HG03520 (cell line): ENCODE data around the gene CHAC1.

ENCODE experiments used
- ATAC-seq: cut with Tn5 transposase; IDR thresholded peaks from one replicate; pipeline ENCODE4 v1.9.1; 2021; ENCODE audit warnings: mild to moderate bottlenecking, moderate library complexity; ENCODE audit not compliant: unreplicated experiment

The CHAC1 gene

DNA sequence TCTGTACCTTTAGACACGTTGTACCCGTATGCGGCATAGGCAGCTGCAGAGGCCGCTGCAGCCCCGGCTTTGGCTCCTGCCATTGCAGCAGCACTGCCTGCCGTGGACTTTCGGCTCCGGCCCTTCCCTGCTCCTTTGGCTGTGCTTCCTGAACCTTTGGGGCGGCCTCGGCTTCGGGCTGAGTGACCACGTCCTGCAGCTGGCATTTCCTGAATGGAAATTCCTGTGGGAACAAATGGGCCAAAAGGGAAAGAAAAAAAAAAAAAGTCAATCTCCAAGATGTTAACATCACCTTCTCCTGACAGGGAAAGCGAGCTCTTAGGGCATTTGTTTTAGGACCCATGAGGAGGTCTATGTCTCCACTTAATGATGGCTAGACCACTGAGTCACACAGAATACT is 29.6 kb downstream of the CHAC1 start:
- no peak for ATAC-seq

GRCh38 chr15:40984406-40984805 is 31.1 kb downstream of the CHAC1 start:
- ATAC-seq: no peak

DNA sequence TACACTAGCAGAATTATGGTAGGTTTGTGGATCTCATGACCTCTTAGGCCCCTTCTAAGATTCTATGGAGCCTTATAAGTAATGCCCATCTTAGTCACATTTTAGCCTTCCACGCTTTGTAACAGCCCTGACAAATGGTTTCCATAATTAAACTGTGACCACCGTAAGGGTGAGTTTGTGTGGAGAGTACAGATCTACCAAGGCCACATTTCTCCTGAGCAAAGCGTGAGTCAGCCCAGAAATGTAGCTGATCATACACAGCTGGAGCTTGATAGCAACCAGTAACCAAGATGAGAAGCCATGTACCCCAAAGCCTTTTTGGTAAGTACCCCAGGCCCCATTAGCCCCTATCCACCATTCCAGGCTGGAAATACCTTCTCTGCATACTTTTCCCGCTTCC is 31.7 kb downstream of the CHAC1 start:
- no peak for ATAC-seq

DNA sequence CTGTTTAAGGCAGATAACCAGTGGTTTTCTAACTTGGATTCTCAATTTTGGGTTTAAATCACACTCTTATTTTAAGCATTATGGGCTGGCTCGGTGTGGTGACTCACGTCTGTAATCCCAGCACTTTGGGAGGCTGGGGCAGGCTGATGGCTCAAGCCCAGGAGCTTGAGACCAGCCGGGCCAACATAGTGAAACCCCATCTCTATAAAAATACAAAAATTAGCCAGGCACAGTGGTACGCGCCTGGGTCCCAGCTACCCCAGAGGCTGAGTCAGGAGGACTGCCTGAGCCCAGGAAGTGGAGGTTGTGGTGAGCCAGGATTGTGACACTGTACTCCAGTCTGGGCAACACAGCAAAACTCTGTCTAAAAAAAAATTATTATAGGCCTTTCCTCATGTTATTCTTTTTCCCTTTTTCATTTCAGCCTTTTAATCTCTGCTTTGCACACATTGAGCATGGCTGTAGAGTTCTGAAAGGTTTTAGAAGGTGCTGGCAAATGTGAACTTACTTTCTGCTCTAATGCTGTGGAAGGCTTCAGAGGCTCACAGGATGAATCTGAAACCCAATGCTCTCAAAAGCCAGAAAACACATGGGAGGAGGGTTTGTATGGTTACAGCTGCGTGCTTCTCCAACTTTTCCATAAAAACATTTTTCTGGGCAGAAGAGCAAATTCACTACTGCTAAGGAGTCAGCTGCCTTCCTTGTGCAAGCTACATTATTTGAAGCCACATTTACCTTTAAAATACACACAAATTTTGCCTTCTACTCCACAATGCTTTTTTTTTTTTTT is 32.5 kb downstream of the CHAC1 start:
- no peak for ATAC-seq

DNA sequence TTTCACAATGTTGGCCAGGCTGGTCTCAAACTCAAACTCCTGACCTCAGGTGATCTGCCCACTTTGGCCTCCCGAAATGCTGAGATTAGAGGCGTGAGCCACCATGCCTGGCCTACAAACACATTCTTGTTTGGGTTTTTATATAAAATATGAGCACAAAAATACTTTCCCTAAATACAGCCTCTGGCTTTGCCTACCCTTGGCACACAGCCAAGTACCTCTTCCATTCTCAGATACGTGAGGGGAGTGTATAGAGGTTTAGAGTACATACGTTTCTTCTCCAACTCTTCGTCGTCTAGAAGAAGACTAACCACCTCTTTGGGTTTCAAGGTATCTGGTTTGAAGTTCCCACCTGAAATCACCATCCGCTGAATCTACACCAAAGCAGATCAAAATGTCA is 33.5 kb downstream of the CHAC1 start:
- ATAC-seq: no peak

DNA sequence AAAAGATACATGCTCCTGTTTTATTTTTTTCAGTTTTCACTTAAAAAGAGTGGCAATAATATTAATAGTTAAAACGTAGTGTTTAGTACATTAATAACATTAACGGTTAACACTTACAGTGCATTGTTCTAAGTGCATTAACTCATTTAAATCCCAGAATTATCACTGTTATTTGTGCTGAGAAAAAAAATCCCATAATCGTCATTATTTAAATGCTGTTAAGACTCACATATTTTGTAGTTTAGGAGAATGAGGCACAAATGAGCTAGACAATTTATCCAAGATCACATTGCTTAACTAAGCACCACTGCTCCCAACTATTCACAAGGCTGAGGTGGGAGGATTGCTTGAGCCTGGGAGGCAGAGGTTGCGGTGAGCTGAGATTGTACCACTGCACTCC is 34.9 kb downstream of the CHAC1 start:
- ATAC-seq: no peak

GRCh38 chr15:40990080-40990479 is 36.8 kb downstream of the CHAC1 start:
- no peak for ATAC-seq

DNA sequence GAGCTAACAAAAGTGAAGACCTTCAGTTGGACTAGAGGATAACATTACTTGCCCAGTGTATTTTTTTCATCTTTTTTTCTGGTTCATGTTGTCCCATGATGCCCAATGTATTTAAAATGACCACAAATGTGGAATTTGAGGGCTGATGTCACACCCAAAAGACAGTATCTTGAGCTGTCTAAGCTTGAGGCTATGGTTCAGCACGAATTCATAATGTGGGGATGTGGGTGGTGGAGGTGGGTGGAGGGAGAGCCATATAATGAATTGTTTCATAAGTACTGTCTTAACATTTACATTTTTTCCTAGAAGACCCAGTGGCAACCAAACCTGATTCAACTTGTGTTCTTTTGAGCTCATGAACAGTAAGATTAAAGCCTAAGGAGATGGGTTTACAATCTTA is 37.5 kb downstream of the CHAC1 start:
- ATAC-seq: no peak

DNA sequence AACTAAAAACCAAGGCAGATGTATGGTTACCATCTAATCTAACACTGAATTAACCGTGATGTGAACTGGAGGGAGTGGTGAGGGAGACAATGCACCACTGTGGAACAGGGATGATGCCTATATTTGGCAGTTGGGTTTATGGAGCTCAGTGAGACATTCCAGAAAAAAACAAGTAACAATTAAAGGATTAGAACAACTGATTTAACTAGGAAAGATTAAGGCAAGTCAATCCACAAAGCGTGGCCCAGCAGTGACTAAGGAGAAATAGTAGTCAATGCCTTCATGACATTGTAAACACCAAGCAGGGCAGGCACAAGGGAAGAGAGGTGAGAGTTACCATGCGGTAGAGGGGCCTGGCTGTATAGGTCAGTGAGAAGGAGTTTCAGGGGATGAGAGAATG is 38.1 kb downstream of the CHAC1 start:
- ATAC-seq: no peak

GRCh38 chr15:40992241-40992741 is 39.0 kb downstream of the CHAC1 start:
- no peak for ATAC-seq

DNA sequence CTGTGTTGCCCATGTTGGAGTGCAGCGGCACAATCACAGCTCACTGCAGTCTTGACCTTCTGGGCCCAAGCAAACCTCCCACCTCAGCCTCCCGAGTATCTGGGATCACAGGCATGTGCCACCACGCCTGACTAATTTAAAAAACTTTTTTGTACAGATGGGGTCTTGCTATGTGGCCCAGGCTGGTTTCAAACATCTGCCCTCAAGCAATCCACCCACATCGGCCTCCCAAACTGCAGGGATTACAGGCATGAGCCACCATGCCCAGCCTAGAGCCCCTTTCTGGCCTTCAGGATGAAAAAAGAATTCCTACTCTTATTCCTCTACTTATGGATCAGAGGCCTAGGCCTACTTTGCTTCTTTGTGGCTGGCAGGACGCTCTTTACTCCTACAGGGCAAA is 39.6 kb downstream of the CHAC1 start:
- no peak for ATAC-seq

DNA sequence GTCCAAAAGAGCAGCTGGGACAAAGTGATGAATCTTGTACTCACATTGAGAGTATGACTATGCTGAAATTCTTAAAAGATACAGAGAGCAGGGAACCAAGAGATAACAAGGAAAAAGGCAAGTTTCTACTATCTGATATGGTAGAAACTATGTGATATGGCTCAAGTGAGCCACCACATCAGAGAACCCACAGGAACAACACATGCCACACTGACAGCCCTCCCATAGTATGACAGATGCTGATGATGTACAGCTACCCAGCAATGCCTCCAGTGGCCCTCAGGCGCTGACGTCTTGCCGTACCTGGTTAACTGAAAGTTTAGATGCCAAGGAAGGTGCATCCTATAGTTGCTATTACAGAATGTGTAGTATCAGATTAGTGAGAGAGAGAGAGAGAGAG is 42.4 kb downstream of the CHAC1 start:
- ATAC-seq: no peak

- no peak for ATAC-seq
Observed at GRCh38 chr15:40999190-40999589, 45.9 kb downstream of the CHAC1 start.

- ATAC-seq: no peak
Observed at GRCh38 chr15:41001524-41002214, 48.4 kb downstream of the CHAC1 start.

DNA sequence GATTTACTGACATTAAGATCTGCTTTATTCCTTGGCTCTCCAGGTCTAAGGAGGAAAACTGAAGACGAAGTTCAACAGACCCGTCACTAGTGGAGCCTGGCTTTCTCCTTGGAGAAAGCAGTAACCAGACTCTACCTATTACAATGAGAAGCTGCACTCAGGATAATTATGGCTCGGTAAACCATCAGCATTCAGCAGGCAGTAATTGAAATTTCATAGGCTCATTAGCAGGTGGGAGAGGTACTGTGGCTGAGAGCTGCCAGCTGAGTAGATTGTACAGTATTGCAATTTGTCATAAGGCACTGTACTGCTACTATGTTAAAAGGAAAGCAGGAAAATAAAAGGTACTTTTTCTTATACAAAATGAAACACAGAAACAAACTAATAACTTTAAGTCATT is 51.2 kb downstream of the CHAC1 start:
- ATAC-seq: no peak
